D721Med (cell line): ENCODE measurements around the gene FHL1.
"Not testable (repeated sequence)": the region's sequence is repeated elsewhere in the genome, so short reads cannot be mapped to it uniquely, and the experiment has no call there.

ENCODE experiments used
- DNase-seq: peaks from one replicate; pipeline ENCODE4 v3.0.0; 2011; ENCODE audit warnings: low spot score; ENCODE audit not compliant: insufficient read length
- FAIRE-seq: peaks from 2 replicates; lab custom pipeline; 2011; peaks lifted over from hg19 to GRCh38; lab: Jason Lieb, UNC
- CTCF ChIP-seq: IDR thresholded peaks from 2 replicates; pipeline ENCODE4 v1.5.1; 2012; ENCODE audit warnings: mild to moderate bottlenecking, control low read depth; ENCODE audit not compliant: insufficient read depth; ENCODE audit errors: missing control alignments

The FHL1 gene

GRCh38 chrX:136221851-136222513, 74.6 kb downstream of the FHL1 start:
- DNase-seq, result no peak
- FAIRE-seq, result no peak
- TF ChIP-seq CTCF, result no peak

GRCh38 chrX:136227074-136227473, 79.7 kb downstream of the FHL1 start:
- DNase-seq, result no peak
- FAIRE-seq, result no peak
- TF ChIP-seq CTCF, result no peak

GRCh38 chrX:136227948-136228838, 80.9 kb downstream of the FHL1 start:
- FAIRE-seq, result no peak
- DNase-seq, result no peak
- TF ChIP-seq CTCF, result no peak

DNA sequence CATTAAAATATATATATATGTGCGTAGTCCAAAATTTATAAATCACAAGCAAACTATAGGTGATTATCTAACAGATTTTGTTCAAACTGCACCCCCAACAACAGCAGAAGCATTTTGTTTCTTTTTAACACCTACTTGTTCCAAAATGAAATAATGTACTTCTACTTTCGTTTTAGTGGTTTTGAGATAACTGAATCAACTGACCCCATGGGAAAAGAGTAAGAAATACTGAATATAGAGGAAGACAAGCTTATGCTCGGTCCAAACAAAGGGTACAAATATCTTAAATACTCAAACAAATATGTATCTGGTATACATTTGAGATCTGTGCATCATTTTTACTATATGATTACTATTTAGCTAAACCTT, 81.5 kb downstream of the FHL1 start:
- TF ChIP-seq CTCF, result no peak
- no peak for DNase-seq
- peak; percentile 25 for FAIRE-seq

- TF ChIP-seq CTCF, result no peak
- DNase-seq, result no peak
- no peak for FAIRE-seq
These were observed 89.7 kb downstream of the FHL1 start for GRCh38 chrX:136237074-136237473.

DNA sequence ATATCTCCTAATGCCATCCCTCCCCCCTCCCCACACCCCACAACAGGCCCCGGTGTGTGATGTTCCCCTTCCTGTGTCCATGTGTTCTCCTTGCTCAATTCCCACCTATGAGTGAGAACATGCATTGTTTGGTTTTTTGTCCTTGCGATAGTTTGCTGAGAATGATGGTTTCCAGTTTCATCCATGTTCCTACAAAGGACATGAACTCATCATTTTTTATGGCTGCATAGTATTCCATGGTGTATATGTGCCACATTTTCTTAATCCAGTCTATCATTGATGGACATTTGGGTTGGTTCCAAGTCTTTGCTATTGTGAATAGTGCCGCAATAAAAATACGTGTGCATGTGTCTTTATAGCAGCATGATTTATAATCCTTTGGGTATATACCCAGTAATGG, 90.5 kb downstream of the FHL1 start:
- DNase-seq, FAIRE-seq: not testable (repeated sequence)

GRCh38 chrX:136246201-136246600, 98.9 kb downstream of the FHL1 start:
- DNase-seq, result no peak
- TF ChIP-seq CTCF, result no peak
- no peak for FAIRE-seq
